H1 (cell line): ENCODE data around the gene NEURL1B. TPM values are rescaled to one million over a fixed set of nuclear protein-coding genes. Genes with fewer than 3 reads are reported as not detected.

ENCODE experiments used
- CTCF ChIA-PET: fragments of 300-600 bp; sonication (Branson Sonifier 250); formaldehyde crosslinking; loops from one replicate; lab custom pipeline; 2021; ENCODE audit not compliant: partially characterized antibody; lab: Charles Lee
- POLR2A ChIA-PET: fragments of 300-600 bp; sonication (Branson Sonifier 250); formaldehyde crosslinking; loops from one replicate; lab custom pipeline; 2021; ENCODE audit warnings: inconsistent platforms; ENCODE audit not compliant: partially characterized antibody; lab: Charles Lee
- DNase-seq, 2 experiments: peaks; one replicate each; pipeline versions ENCODE4 v3.0.0 to v3.0.0-alpha.2; 2010 to 2022; ENCODE audit warnings: low spot score in 2 of 2, low read depth in 1 of 2, mixed read lengths in 1 of 2
- FAIRE-seq: peaks from 2 replicates; lab custom pipeline; 2011; peaks lifted over from hg19 to GRCh38; lab: Jason Lieb, UNC
- H2AFZ ChIP-seq: 2 replicates; pipeline ENCODE4 v1.8.1; 2012; ENCODE audit warnings: low read length, inconsistent platforms
- H2AK5ac ChIP-seq: 2 replicates; pipeline ENCODE4 v1.6.1; 2013; ENCODE audit warnings: low read depth, low read length
- H2BK120ac ChIP-seq: replicated peaks from 2 replicates; pipeline ENCODE3; 2013; ENCODE audit warnings: low read depth, low read length, inconsistent platforms
- H2BK12ac ChIP-seq: 2 replicates; pipeline ENCODE4 v1.6.1; 2013; ENCODE audit warnings: low read depth, low read length
- H2BK15ac ChIP-seq: 2 replicates; pipeline ENCODE4 v1.6.1; 2013; ENCODE audit warnings: low read length
- H2BK20ac ChIP-seq: 2 replicates; pipeline ENCODE4 v1.6.1; 2013; ENCODE audit warnings: low read length
- H2BK5ac ChIP-seq: 2 replicates; pipeline ENCODE4 v1.6.1; 2013; ENCODE audit warnings: low read depth, low read length
- H3K14ac ChIP-seq: 2 replicates; pipeline ENCODE4 v1.6.1; 2013; ENCODE audit warnings: inconsistent platforms; ENCODE audit not compliant: insufficient read length
- H3K18ac ChIP-seq: 2 replicates; pipeline ENCODE4 v1.6.1; 2013; ENCODE audit warnings: low read length; ENCODE audit errors: extremely low read depth
- H3K23ac ChIP-seq: 2 replicates; pipeline ENCODE4 v1.6.1; 2013; ENCODE audit warnings: inconsistent platforms; ENCODE audit not compliant: insufficient read length
- H3K23me2 ChIP-seq: 2 replicates; pipeline ENCODE4 v1.6.1; 2013; ENCODE audit warnings: low read depth, low read length
- H3K27ac ChIP-seq: 2 replicates; pipeline ENCODE4 v1.6.1; 2011; ENCODE audit warnings: low read depth, low read length, inconsistent platforms
- H3K27me3 ChIP-seq, 4 experiments: replicated peaks in 1 of 4; 1 replicate in 1 of 4; 2 replicates in 3 of 4; pipeline versions ENCODE4 v1.6.1 to v1.8.1; 2011 to 2013; ENCODE audit warnings: low read length in 3 of 4, mild to moderate bottlenecking in 3 of 4, inconsistent platforms in 2 of 4, mixed read lengths in 2 of 4, moderate library complexity in 1 of 4; ENCODE audit not compliant: control insufficient read depth in 3 of 4, insufficient read depth in 3 of 4; ENCODE audit errors: extremely low read depth in 1 of 4
- H3K36me3 ChIP-seq, 4 experiments: 2 replicates each; pipeline versions ENCODE4 v1.6.1 to v1.8.1; 2011 to 2013; ENCODE audit warnings: mild to moderate bottlenecking in 4 of 4, low read length in 3 of 4, moderate library complexity in 2 of 4, control low read depth in 1 of 4, inconsistent platforms in 1 of 4; ENCODE audit not compliant: insufficient read depth in 4 of 4, control insufficient read depth in 2 of 4
- H3K4ac ChIP-seq: replicated peaks from 2 replicates; pipeline ENCODE3; 2013; ENCODE audit warnings: low read length, low read depth, mixed read lengths, inconsistent platforms; ENCODE audit not compliant: insufficient read length
- H3K4me1 ChIP-seq, 4 experiments: replicated peaks in 1 of 4; 1 replicate in 1 of 4; 2 replicates in 3 of 4; pipeline versions ENCODE4 v1.6.1 to v1.8.1; 2011 to 2013; ENCODE audit warnings: low read length in 3 of 4, inconsistent platforms in 2 of 4, mixed read lengths in 1 of 4; ENCODE audit not compliant: insufficient read depth in 4 of 4, control insufficient read depth in 3 of 4
- H3K4me2 ChIP-seq, 2 experiments: 2 replicates each; pipeline versions ENCODE4 v1.6.1 to v1.8.1; 2011 to 2013; ENCODE audit warnings: low read depth in 2 of 2, low read length in 2 of 2, control low read depth in 1 of 2, inconsistent platforms in 1 of 2, mild to moderate bottlenecking in 1 of 2; ENCODE audit not compliant: insufficient read depth in 1 of 2
- H3K4me3 ChIP-seq, 4 experiments: fragments of 200-600, 300-600 bp in 1 of 4; sonication (generic), shearing (Covaris generic), sonication (Bioruptor Twin) in 1 of 4; 2 replicates each; pipeline versions ENCODE4 v1.5.1 to v1.8.1; 2011 to 2016; ENCODE audit warnings: low read length in 4 of 4, low read depth in 3 of 4, control low read depth in 2 of 4, inconsistent platforms in 2 of 4, mild to moderate bottlenecking in 2 of 4, mixed read lengths in 1 of 4, moderate library complexity in 1 of 4; ENCODE audit not compliant: insufficient read depth in 2 of 4; ENCODE audit errors: extremely low read depth in 1 of 4
- H3K56ac ChIP-seq: replicated peaks from 2 replicates; pipeline ENCODE3; 2013; ENCODE audit warnings: low read depth, mild to moderate bottlenecking, mixed read lengths, low read length, inconsistent platforms; ENCODE audit not compliant: insufficient read length
- H3K79me1 ChIP-seq: 2 replicates; pipeline ENCODE4 v1.6.1; 2013; ENCODE audit warnings: low read depth, low read length, control low read depth
- H3K79me2 ChIP-seq, 2 experiments: 2 replicates each; pipeline versions ENCODE4 v1.6.1 to v1.8.1; 2012 to 2013; ENCODE audit warnings: low read length in 2 of 2, mild to moderate bottlenecking in 2 of 2, inconsistent platforms in 1 of 2; ENCODE audit not compliant: insufficient read depth in 2 of 2, control insufficient read depth in 1 of 2
- H3K9ac ChIP-seq, 4 experiments: replicated peaks in 1 of 4; 1 replicate in 1 of 4; 2 replicates in 3 of 4; pipeline versions ENCODE4 v1.6.1 to v1.8.1; 2011 to 2013; ENCODE audit warnings: low read depth in 3 of 4, low read length in 3 of 4, control low read depth in 2 of 4, mild to moderate bottlenecking in 2 of 4, moderate library complexity in 2 of 4, inconsistent platforms in 1 of 4; ENCODE audit errors: extremely low read depth in 1 of 4
- H3K9me3 ChIP-seq, 2 experiments: 2 replicates each; pipeline versions ENCODE4 v1.6.1 to v1.8.1; 2012 to 2013; ENCODE audit warnings: mild to moderate bottlenecking in 2 of 2, moderate library complexity in 2 of 2, control low read depth in 1 of 2, inconsistent platforms in 1 of 2, low read depth in 1 of 2, low read length in 1 of 2, mixed read lengths in 1 of 2; ENCODE audit not compliant: insufficient read depth in 2 of 2
- H4K20me1 ChIP-seq, 2 experiments: replicated peaks in 1 of 2; 2 replicates each; pipeline versions ENCODE3 to v1.8.1; 2011 to 2013; ENCODE audit warnings: inconsistent platforms in 2 of 2, low read length in 2 of 2, mild to moderate bottlenecking in 1 of 2; ENCODE audit not compliant: insufficient read depth in 2 of 2, control insufficient read depth in 1 of 2
- H4K5ac ChIP-seq: 2 replicates; pipeline ENCODE4 v1.6.1; 2013; ENCODE audit warnings: low read length, low read depth, mixed read lengths, inconsistent platforms; ENCODE audit not compliant: insufficient read length
- H4K8ac ChIP-seq: 2 replicates; pipeline ENCODE4 v1.8.0; 2013; ENCODE audit warnings: mild to moderate bottlenecking, moderate library complexity, low read length, inconsistent platforms; ENCODE audit not compliant: insufficient read depth; ENCODE audit errors: extremely low read depth
- H4K91ac ChIP-seq: replicated peaks from 2 replicates; pipeline ENCODE3; 2013; ENCODE audit warnings: low read length, mixed read lengths, inconsistent platforms; ENCODE audit not compliant: insufficient read length
- CHD1 ChIP-seq: IDR thresholded peaks from 2 replicates; pipeline ENCODE4 v1.6.1; 2012; ENCODE audit warnings: low read depth, low read length, improper control_type of control experiment
- HDAC2 ChIP-seq, 2 experiments: fragments of 300-600 bp in 1 of 2; sonication (generic) in 1 of 2; IDR thresholded peaks; 2 replicates each; pipeline ENCODE4 v1.6.1; 2011 to 2012; ENCODE audit warnings: low read depth in 2 of 2, low read length in 2 of 2, mild to moderate bottlenecking in 2 of 2, moderate library complexity in 2 of 2, borderline replicate concordance in 1 of 2, inconsistent platforms in 1 of 2
- HDAC6 ChIP-seq: IDR thresholded peaks from one replicate; pipeline ENCODE4 v1.7.1; 2012; ENCODE audit warnings: low read depth, mild to moderate bottlenecking, inconsistent platforms, low read length, moderate library complexity
- JUN ChIP-seq: IDR thresholded peaks from 2 replicates; pipeline ENCODE4 v1.6.1; 2011; ENCODE audit warnings: low read depth, mild to moderate bottlenecking, improper control_type of control experiment, low read length
- JUND ChIP-seq: IDR thresholded peaks from 2 replicates; pipeline ENCODE4 v1.6.1; 2011; ENCODE audit warnings: mild to moderate bottlenecking, improper control_type of control experiment, low read length
- POLR2A ChIP-seq, 2 experiments: IDR thresholded peaks; 1 replicate in 1 of 2; 2 replicates in 1 of 2; pipeline ENCODE4 v1.6.1; 2011; ENCODE audit warnings: low read depth in 2 of 2, low read length in 2 of 2, mild to moderate bottlenecking in 2 of 2; ENCODE audit errors: control extremely low read depth in 1 of 2
- POLR2AphosphoS5 ChIP-seq: IDR thresholded peaks from 2 replicates; pipeline ENCODE4 v1.6.1; 2011; ENCODE audit warnings: low read depth, low read length
- SIRT6 ChIP-seq: IDR thresholded peaks from one replicate; pipeline ENCODE4 v1.7.1; 2012; ENCODE audit warnings: low read length, inconsistent platforms
- SIX5 ChIP-seq: IDR thresholded peaks from 2 replicates; pipeline ENCODE4 v1.6.1; 2011; ENCODE audit warnings: mild to moderate bottlenecking, low read depth, low read length
- SP2 ChIP-seq: IDR thresholded peaks from 2 replicates; pipeline ENCODE4 v1.6.1; 2012; ENCODE audit warnings: mild to moderate bottlenecking, low read length, inconsistent platforms
- SUZ12 ChIP-seq: fragments of 200-600 bp; sonication (generic); IDR thresholded peaks from 2 replicates; pipeline ENCODE4 v1.6.1; 2012; ENCODE audit warnings: mild to moderate bottlenecking, inconsistent platforms, low read length, moderate library complexity, mixed read lengths
- TCF12 ChIP-seq: IDR thresholded peaks from 2 replicates; pipeline ENCODE4 v1.6.1; 2011; ENCODE audit warnings: low read depth, mild to moderate bottlenecking, low read length
- YY1 ChIP-seq: IDR thresholded peaks from 2 replicates; pipeline ENCODE4 v1.6.1; 2011; ENCODE audit warnings: low read depth, mild to moderate bottlenecking, low read length
- WGBS, 2 experiments: shearing (Covaris generic) in 1 of 2; methylation state at CpG; one replicate each; pipeline versions ENCODE4 v1.1.6 to v1.1.7; 2013 to 2015; ENCODE audit warnings: low lambda C conversion rate in 2 of 2, mixed read lengths in 2 of 2, inconsistent platforms in 1 of 2, low coverage in 1 of 2, missing lambda C conversion rate in 1 of 2; ENCODE audit not compliant: insufficient replicate concordance in 2 of 2, insufficient coverage in 1 of 2, insufficient read length in 1 of 2; ENCODE audit errors: extremely low coverage in 1 of 2, missing lambda C conversion rate in 1 of 2; 5-methylcytosine and 5-hydroxymethylcytosine counted together
- polyA plus RNA-seq, 7 experiments: library from polyadenylated mRNA; depleted of rRNA in 3 of 7; stranded (reverse) in 5 of 7; unstranded in 2 of 7; fragments of >200 nt in 5 of 7; fragments of 200-250 nt in 2 of 7; gene quantifications; 1 replicate in 5 of 7; 2 replicates in 1 of 7; 4 replicates in 1 of 7; pipeline versions ENCODE4 v1.2.1 to v1.2.3, GENCODE V29; 2011 to 2013; ENCODE audit warnings: missing spikeins in 2 of 7, mixed read lengths in 2 of 7
- total RNA-seq: library from RNA; stranded (reverse); fragmentation: NEBNext Ultra II Directional; extraction: Animal tissue kit (Norgen Biotek cat#: 25700); gene quantifications from 2 replicates; pipeline ENCODE4 v1.2.1, GENCODE V29; 2021

NEURL1B gene
- total and polyA plus RNA-seq, 2 of the 8 experiments (the other 6 are each of a cell fraction or from before 2014, with no cell fraction given): 3.3 to 6.1 TPM

- no peaks in the 10 kb centered on the region for H3K9me3 ChIP-seq
- ChIA-PET CTCF (interaction anchor here (0.9 to 4.6 kb wide), 4 partner anchors 9 to 224 kb away, joined by 4 to 27 read pairs (median 6); no protein-coding TSS in a partner anchor), POLR2A (interaction anchor here (0.6 to 1.0 kb wide), 2 partner anchors 10 to 288 kb away, joined by 3 read pairs; no protein-coding TSS in a partner anchor)
- no peaks in the 10 kb centered on the region for H3K79me2 ChIP-seq
- no peak overlapping the region for H2BK20ac ChIP-seq
- H3K23ac ChIP-seq: no peak overlapping the region
- H3K36me3 ChIP-seq: no peaks in the 10 kb centered on the region
- no peak overlapping the region for H3K14ac ChIP-seq
- no peak overlapping the region for H4K5ac ChIP-seq
- H3K9ac ChIP-seq: no peak overlapping the region
- H2BK15ac ChIP-seq: no peak overlapping the region
- no peak overlapping the region for H3K27ac ChIP-seq
- H4K91ac ChIP-seq: no peak overlapping the region
- H2BK5ac ChIP-seq: no peak overlapping the region
- H3K23me2 ChIP-seq: no peaks in the 10 kb centered on the region
- FAIRE-seq: no peak
- H2AK5ac ChIP-seq: no peak overlapping the region
- H3K18ac ChIP-seq: no peak overlapping the region
- no peak overlapping the region for H3K56ac ChIP-seq
- H3K79me1 ChIP-seq: no peaks in the 10 kb centered on the region
- no peak for DNase-seq
- H3K4ac ChIP-seq: no peak overlapping the region
- no peak overlapping the region for H4K8ac ChIP-seq
- H2BK12ac ChIP-seq: no peak overlapping the region
- no peak for TF ChIP-seq POLR2AphosphoS5
- TF ChIP-seq SIRT6: no peak
- TF ChIP-seq HDAC2 (IDR thresholded peaks at IDR 0.05; ENCODE audit: borderline replicate concordance in 1 of 2, low read depth in 2 of 2, low read length in 2 of 2): no peak
- TF ChIP-seq JUN: no peak
- TF ChIP-seq SUZ12: no peak
- TF ChIP-seq POLR2A (IDR thresholded peaks at IDR 0.05; ENCODE audit: control extremely low read depth in 1 of 2, low read depth in 2 of 2, low read length in 2 of 2): no peak
- TF ChIP-seq YY1: no peak
- TF ChIP-seq CHD1: no peak
- no peak for TF ChIP-seq TCF12
- TF ChIP-seq SIX5: no peak
- no peak for TF ChIP-seq SP2
- no peak for TF ChIP-seq JUND
- TF ChIP-seq HDAC6: no peak
- H3K4me3 ChIP-seq: no peak overlapping the region
- peaks cover 0 to 3% of the 10 kb centered on the region in 2 experiments for H4K20me1 ChIP-seq
- H3K4me1 ChIP-seq: peaks cover 0 to 4% (median 0%) of the 10 kb centered on the region in 4 experiments; a peak in 3 of 7 replicates
- no peak overlapping the region for H2BK120ac ChIP-seq
- 94% methylated on average over 15 of the region's 15 CpGs; no CpG with 5 or more reads in 1 of the 2 experiments for WGBS, 2 experiments
- H3K27me3 ChIP-seq: 0 out of 7 replicates have a peak, but pooled peaks cover 0 to 2% (median 0%) of the 10 kb centered on the region in 4 experiments
- H3K4me2 ChIP-seq: no peak overlapping the region
- H2AFZ ChIP-seq: no peak overlapping the region
These were observed 35.9 kb downstream of the NEURL1B start for GRCh38 chr5:172676914-172677475.
